VCaP (cell line): ENCODE data around the gene ZNF577.

Experiments
- H3K27ac ChIP-seq: fragments of 450-650 bp; 2 replicates; pipeline ENCODE4 v1.5.1; 2017
- CTCF ChIP-seq: fragments of 450-650 bp; conservative IDR thresholded peaks from 2 replicates; pipeline ENCODE4 v1.5.1; 2017; ENCODE audit warnings: mild to moderate bottlenecking, moderate library complexity

The ZNF577 gene

GRCh38 chr19:51916167-51916566 lies 28.4 kb upstream of the ZNF577 start:
- no peak for TF ChIP-seq CTCF
- H3K27ac ChIP-seq, result no peak overlapping the region

- H3K27ac ChIP-seq, result no peak overlapping the region
These were observed 27.6 kb upstream of the ZNF577 start for GRCh38 chr19:51915324-51915867.

GRCh38 chr19:51907981-51908380 lies 20.2 kb upstream of the ZNF577 start:
- peak overlapping the region; percentile 100 for H3K27ac ChIP-seq

More at GRCh38 chr19:51915324-51915867, 27.6 kb upstream of the ZNF577 start:
- TF ChIP-seq CTCF, result no peak

- peak overlapping the region; percentile 100 for H3K27ac ChIP-seq
These were observed 18.4 kb upstream of the ZNF577 start for GRCh38 chr19:51906108-51906507.

GRCh38 chr19:51905639-51906038 lies 17.9 kb upstream of the ZNF577 start:
- peak overlapping the region; percentile 100 for H3K27ac ChIP-seq

- no peak for TF ChIP-seq CTCF
- peak overlapping the region; percentile 100 for H3K27ac ChIP-seq
These were observed 17.5 kb upstream of the ZNF577 start for GRCh38 chr19:51905206-51905605.

- peak within 1 kb of the TSS; percentile 100 for H3K27ac ChIP-seq
- peak; percentile 24; the same call in 1 of the 2 replicates for TF ChIP-seq CTCF
These were observed 16.8 kb upstream of the ZNF577 start, which contains the start of gene ZNF649 for GRCh38 chr19:51904331-51905165. TSS of gene ZNF649 (minus strand) at chr19:51905017. CDS start at chr19:51900107, 4,910 bp downstream.

- TF ChIP-seq CTCF, result no peak
- peak overlapping the region; percentile 100 for H3K27ac ChIP-seq
These were observed 15.4 kb upstream of the ZNF577 start for GRCh38 chr19:51903192-51903591.

- peak overlapping the region; percentile 100 for H3K27ac ChIP-seq
- peak; percentile 76 for TF ChIP-seq CTCF
These were observed 14.1 kb upstream of the ZNF577 start for GRCh38 chr19:51901860-51902259.
